GM10847 (cell line): ENCODE measurements around the gene HSPG2.

Source experiments
- POLR2A ChIP-seq: IDR thresholded peaks from 2 replicates; pipeline ENCODE4 v1.6.1; 2011; ENCODE audit not compliant: insufficient read length; ENCODE audit errors: extremely low read depth

Gene HSPG2

DNA sequence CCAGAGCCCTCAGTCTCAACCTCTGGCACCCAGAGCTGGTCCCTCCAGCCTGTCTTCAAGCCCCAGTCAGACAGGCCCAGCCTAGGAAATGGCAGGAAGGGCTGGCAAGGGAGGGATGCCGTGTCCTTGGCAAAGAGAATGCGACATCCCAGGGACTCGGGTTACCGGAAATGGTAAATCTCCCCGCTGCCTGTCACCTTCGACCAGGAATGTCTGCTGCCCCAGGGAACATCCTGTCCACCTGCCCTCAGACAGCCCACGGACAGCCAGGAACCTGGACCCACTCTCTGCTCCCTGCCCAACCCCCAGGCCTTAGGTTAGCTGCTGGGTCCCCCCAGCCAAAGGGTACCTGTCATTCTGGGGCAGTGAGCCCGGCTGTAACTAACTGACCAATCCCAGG is 23.9 kb downstream of the HSPG2 start:
- no peak for TF ChIP-seq POLR2A

DNA sequence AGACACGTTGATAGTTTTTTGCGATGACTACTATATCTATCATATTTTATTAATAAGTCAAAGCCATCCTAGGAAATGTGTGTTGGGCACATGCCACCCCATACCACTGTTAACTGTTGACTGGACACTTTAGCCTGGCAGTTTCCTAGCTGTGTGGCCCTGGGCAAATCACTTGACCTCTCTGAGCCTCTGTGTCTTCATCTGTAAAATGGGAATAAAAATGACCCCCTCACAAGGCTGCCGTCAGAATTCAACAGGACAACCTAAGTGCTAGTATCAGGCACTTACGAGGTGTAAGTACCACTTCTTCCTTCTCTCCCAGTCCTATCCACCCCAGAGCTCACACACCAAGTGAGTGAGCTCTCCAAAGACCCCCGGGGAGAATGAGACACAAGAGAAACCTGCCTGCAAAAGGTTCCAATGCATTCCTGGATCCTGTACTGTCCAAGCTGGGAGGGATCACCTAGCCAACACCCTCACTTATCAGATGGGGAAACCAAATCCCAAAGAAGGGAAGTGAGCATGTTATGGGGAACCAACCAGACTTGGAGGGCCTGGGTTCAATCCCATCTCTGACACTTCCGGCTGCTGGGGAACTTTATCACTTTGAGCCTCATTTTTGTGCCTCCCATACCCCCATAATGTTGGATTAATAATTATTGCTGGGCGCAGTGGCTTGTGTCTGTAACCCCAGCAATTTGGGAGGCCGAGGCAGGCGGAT is 24.9 kb downstream of the HSPG2 start:
- TF ChIP-seq POLR2A = no peak

DNA sequence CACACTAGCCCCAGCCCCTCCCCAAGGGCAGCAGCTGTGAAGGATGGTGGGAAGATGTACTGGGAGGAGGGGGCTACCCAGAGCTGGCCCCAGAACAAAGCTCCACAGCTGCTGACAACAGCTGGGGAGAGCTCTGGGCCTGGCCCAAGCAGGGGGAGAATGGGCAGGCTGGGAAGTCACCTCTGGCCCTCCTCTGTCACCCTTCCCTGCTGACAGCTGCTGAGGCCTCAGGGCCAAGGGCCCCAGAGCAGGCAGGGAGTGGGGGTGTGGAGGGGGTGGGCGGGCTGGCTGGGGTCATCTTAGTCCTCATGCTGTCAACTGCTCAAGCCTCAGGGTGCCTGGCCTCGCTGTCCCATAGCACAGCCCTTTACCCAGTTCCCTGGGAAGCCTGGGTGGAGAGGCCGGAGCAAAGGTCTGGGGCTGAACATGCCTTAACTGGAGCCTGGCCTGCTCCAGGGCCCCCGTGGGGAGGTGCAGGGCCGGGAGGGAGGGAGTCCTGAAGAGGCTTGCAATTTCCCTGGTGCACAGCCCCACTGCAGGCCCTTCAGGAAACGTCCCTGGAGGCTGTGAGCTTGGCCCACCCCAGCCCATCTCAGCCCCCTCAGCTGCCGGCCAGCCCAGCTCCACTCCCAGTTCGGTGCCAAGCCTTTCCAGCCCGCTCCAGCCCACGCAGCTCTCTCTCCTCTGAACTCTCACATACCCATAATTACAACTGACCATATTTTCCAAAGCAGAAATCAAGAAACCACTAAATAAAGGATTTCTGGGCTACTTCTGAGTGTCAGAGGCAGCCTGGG is 25.7 kb downstream of the HSPG2 start:
- TF ChIP-seq POLR2A = no peak

DNA sequence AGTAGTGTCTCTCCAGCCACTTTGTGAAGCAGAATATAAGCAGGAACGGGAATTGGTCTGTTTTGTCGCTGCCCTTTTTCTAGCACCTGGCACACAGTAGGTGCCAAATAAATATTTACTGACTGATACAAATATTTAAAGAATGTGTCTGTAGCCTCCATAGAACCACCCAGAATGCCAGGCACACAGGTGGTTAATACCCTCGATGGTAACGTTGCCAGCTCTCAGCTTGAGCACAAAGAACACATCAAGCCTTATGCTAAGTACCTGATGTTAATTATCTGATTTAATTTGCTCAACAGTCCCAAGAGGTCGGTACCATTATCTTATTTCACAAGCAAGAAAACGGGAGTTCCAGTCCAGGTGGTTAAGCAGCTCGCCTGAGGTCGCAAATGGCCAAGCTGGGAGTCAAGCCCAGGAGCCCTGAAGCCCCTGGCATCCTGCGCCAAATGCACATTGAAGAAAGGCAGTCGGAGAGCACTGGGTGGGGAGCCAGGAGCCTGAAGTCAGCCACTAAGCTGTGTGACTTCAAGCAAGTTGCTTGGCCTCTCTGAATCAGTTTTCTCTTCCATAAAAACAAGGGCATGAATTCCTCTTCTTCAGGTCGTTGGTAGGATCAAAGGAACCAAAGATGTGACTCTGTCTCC is 26.4 kb downstream of the HSPG2 start:
- TF ChIP-seq POLR2A = no peak

GRCh38 chr1:21909787-21910503 is 27.2 kb downstream of the HSPG2 start:
- TF ChIP-seq POLR2A = no peak

- TF ChIP-seq POLR2A = no peak
Observed at GRCh38 chr1:21909286-21909759, 27.8 kb downstream of the HSPG2 start.

GRCh38 chr1:21907079-21907418 is 30.1 kb downstream of the HSPG2 start:
- no peak for TF ChIP-seq POLR2A

GRCh38 chr1:21906173-21907078 is 30.7 kb downstream of the HSPG2 start:
- TF ChIP-seq POLR2A = no peak

DNA sequence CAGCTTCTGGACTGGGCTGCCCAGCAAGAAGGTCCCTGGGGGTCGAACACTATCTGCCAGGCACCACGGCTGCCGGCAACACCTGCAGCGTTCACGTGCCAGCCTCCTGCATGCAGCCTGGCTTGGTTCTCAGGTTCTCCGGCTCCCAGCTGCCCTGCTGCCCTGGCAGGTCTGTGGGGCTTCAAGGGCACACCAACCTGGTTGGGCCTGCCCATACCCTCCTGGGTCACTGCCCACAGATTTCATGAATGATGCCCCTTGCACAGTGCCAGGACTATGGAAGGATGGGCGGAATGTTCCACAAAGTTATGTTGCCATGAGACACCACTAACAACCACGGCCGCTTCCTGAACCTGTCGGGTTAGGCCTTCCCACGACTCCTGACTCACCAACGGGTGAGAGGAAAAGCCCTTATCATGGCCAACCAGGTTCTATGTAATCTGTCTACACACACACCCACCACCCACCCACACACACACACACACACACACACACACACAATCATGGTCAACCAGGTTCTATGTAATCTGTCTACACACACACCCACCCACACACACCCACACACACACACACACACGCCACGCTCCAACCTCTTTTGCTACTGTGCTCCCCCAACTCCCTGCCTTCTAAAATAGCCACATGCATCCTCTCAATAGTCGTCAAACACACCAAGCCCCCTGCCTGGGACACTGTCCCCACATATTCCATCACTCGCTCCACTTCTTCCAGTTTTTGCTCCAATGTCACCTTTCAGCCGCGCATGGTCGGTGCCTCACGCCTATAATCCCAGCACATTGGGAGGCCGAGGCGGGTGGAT is 32.2 kb downstream of the HSPG2 start:
- no peak for TF ChIP-seq POLR2A

GRCh38 chr1:21904454-21904703 is 32.7 kb downstream of the HSPG2 start:
- TF ChIP-seq POLR2A = no peak

GRCh38 chr1:21903638-21904453 is 33.3 kb downstream of the HSPG2 start:
- no peak for TF ChIP-seq POLR2A

DNA sequence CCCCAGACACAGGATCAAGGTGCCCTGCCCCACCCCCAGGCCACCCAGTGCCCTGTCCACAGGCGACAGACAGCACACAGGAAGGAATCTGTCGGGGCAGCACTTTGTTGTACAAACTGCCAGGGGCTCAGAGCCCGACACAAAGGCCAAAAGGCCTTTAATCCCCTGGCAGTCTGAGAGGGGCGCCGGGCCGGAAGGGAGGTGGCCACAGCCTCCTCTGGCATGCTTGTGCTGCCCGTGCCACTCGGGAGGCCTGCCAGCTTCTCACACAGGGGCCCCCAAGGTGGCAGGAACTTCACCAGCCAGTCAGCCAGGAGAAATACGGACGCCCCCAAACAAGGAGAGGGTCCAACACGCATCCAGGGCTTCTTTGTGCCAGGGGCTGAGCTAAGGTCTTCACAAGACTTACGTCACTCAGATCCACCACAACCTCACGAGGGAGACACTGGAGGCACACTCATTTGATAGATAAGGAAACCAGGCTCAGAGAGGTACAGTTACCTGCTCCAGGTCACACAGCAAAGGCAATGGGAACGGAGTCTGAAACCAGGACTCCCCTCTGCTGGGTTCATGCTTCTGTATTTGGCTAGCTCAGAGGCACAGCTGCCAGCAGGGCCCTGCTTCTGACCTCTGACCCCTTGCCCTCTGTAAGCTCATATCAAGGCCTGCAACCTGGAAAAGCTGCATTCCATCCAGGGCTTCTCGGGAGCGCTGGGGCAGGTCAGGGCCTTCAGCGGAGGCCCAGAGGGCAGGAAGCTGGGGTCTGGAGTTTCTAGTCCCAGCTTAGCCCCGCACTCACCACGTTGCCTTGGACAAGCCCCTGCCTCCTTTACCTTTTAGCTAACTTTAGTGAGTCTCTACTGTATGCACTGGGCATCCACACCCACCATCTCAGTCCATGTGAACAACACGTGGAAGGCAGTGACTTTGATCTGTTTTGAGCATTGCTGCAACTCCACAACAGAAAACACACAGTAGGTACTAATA is 34.8 kb downstream of the HSPG2 start:
- no peak for TF ChIP-seq POLR2A
